Measurements from ENCODE around the gene ATP13A1. TPM values are rescaled to one million over a fixed set of nuclear protein-coding genes. Genes with fewer than 3 reads are reported as not detected.

Gene ATP13A1
- total RNA-seq, 1 experiment from 2014 or later: 41.1 TPM

DNA sequence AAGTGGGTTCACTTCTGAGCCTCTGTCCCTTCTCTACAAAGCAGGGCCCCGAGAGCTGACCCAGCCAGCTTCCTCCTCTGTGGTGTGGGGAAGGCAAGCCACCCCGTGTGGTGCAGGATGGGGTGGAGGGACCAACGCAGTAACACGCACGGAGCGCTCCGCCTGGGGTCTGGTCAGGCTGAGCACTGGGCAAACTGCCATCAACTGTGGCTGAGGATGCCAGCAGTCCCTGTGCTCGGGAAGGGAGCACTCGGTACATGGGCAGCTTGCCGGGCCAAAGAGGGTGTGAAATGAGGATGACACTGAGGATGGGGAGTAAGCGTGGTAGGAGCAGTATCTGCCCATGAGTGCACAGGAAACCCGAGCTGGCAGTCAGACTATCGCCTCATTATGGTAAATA lies 12.4 kb downstream of the ATP13A1 start:
- intact Hi-C loops (cut with micrococcal nuclease; ENCODE audit: unreplicated experiment): no loop called here
- Histone ChIP-seq H3K4me2 (no peak overlapping the region), H3K4me3 (no peak overlapping the region), H3K4me1 (replicated peaks; ENCODE audit: insufficient read depth) (no peaks in the 10 kb centered on the region), H3F3A (ENCODE audit: insufficient read depth, low read depth) (no peaks in the 10 kb centered on the region), H3K9me3 (ENCODE audit: insufficient read depth, low read depth) (no peaks in the 10 kb centered on the region), H2AFZ (no peak overlapping the region), H3K9me2 (ENCODE audit: insufficient read depth) (no peaks in the 10 kb centered on the region), H3K27ac (no peak overlapping the region), H3K79me2 (ENCODE audit: low read depth) (no peaks in the 10 kb centered on the region), H3K27me3 (ENCODE audit: insufficient read depth, low read depth) (no peaks in the 10 kb centered on the region), H4K20me1 (ENCODE audit: insufficient read depth) (no peaks in the 10 kb centered on the region), H3K36me3 (ENCODE audit: low read depth) (peaks cover 9% of the 10 kb centered on the region; the same call in 1 of the 2 replicates)
- no TSS peak for BruUV-seq (replicated peaks)
- no peak for TF ChIP-seq EZH2 (IDR thresholded peaks at IDR 0.05; ENCODE audit: low read depth)
- TF ChIP-seq, protein P1, sequence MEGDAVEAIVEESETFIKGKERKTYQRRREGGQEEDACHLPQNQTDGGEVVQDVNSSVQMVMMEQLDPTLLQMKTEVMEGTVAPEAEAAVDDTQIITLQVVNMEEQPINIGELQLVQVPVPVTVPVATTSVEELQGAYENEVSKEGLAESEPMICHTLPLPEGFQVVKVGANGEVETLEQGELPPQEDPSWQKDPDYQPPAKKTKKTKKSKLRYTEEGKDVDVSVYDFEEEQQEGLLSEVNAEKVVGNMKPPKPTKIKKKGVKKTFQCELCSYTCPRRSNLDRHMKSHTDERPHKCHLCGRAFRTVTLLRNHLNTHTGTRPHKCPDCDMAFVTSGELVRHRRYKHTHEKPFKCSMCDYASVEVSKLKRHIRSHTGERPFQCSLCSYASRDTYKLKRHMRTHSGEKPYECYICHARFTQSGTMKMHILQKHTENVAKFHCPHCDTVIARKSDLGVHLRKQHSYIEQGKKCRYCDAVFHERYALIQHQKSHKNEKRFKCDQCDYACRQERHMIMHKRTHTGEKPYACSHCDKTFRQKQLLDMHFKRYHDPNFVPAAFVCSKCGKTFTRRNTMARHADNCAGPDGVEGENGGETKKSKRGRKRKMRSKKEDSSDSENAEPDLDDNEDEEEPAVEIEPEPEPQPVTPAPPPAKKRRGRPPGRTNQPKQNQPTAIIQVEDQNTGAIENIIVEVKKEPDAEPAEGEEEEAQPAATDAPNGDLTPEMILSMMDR (conservative IDR thresholded peaks at IDR 0.05): no peak
- DNase-seq: no peak
- ChIA-PET CTCF (no interaction called here), POLR2A (ENCODE audit: unreplicated experiment) (no interaction called here)

DNA sequence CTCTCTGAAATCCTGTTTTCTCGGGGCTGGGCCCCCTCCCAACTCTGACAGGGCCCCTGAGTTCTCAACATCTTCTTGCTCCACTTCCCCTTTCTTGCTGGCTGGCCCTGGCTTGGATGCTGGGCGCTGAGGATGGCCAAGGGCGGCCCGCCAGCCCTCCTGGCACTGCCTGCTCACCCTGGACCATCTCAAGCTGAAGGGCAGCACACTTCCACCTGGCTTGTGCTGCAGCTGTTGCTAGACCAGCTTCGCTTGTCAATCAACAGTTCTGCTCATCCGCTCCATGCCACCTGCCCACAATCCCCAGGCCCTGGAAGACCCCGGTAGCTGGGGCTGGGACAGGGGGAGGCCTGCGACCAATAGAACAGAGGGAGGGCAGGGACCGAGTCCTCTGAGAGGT lies 13.1 kb downstream of the ATP13A1 start:
- no TSS peak for BruUV-seq (replicated peaks)
- Histone ChIP-seq H3K27ac (no peak overlapping the region), H3F3A (ENCODE audit: insufficient read depth, low read depth) (peaks cover under 1% of the 10 kb centered on the region; the same call in 1 of the 2 replicates), H3K9me3 (ENCODE audit: insufficient read depth, low read depth) (no peaks in the 10 kb centered on the region), H3K36me3 (ENCODE audit: low read depth) (peaks cover 10% of the 10 kb centered on the region; the same call in 1 of the 2 replicates), H3K4me3 (no peak overlapping the region), H3K4me2 (no peak overlapping the region), H3K27me3 (ENCODE audit: insufficient read depth, low read depth) (no peaks in the 10 kb centered on the region), H4K20me1 (ENCODE audit: insufficient read depth) (no peaks in the 10 kb centered on the region), H3K79me2 (ENCODE audit: low read depth) (no peaks in the 10 kb centered on the region), H3K4me1 (replicated peaks; ENCODE audit: insufficient read depth) (no peaks in the 10 kb centered on the region), H2AFZ (no peak overlapping the region), H3K9me2 (ENCODE audit: insufficient read depth) (no peaks in the 10 kb centered on the region)
- no peak for DNase-seq
- ChIA-PET CTCF (no interaction called here), POLR2A (ENCODE audit: unreplicated experiment) (no interaction called here)
- no peak for TF ChIP-seq EZH2 (IDR thresholded peaks at IDR 0.05; ENCODE audit: low read depth)
- TF ChIP-seq, protein P1 (conservative IDR thresholded peaks at IDR 0.05): no peak
- intact Hi-C loops (cut with micrococcal nuclease; ENCODE audit: unreplicated experiment): no loop called here

DNA sequence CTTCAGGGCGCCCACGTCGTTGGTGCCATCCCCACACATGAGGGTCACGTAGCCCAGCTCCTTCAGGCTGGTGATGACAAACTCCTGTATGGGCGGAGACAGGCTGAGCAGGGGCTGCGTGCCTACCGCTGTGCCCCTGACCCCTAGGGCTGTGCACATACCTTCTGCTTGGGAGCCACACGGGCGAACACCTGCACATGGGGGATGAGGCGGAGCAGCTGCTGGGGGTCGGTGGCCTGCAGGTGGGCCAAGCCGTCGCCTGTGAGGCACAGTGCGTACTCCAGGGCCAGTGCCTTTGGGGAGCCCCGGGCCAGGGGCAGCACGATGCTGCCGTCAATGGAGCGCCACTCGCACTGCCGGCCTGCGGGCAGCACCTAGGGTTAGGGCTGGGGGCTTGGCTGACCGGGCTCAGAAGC lies 13.9 kb downstream of the ATP13A1 start:
- POLR2A ChIA-PET (ENCODE audit: unreplicated experiment): no interaction called here
- no TSS peak for BruUV-seq (replicated peaks)
- Histone ChIP-seq H3K79me2 (ENCODE audit: low read depth) (no peaks in the 10 kb centered on the region), H3K4me3 (no peak overlapping the region), H3K4me1 (replicated peaks; ENCODE audit: insufficient read depth) (no peaks in the 10 kb centered on the region), H3K36me3 (ENCODE audit: low read depth) (0 out of 2 replicates have a peak, but pooled peaks cover 10% of the 10 kb centered on the region), H3K27ac (no peak overlapping the region), H3F3A (ENCODE audit: insufficient read depth, low read depth) (peaks cover 8% of the 10 kb centered on the region; the same call in 1 of the 2 replicates), H3K9me2 (ENCODE audit: insufficient read depth) (no peaks in the 10 kb centered on the region), H4K20me1 (ENCODE audit: insufficient read depth) (no peaks in the 10 kb centered on the region), H3K27me3 (ENCODE audit: insufficient read depth, low read depth) (no peaks in the 10 kb centered on the region), H3K9me3 (ENCODE audit: insufficient read depth, low read depth) (no peaks in the 10 kb centered on the region), H3K4me2 (no peak overlapping the region), H2AFZ (no peak overlapping the region)
- no peak for DNase-seq
- CTCF ChIA-PET: interaction anchor here (0.6 kb wide), 1 partner anchor 305 kb away, joined by 4 read pairs; no protein-coding TSS in a partner anchor
- TF ChIP-seq, protein P1 (conservative IDR thresholded peaks at IDR 0.05): no peak
- no peak for TF ChIP-seq EZH2 (IDR thresholded peaks at IDR 0.05; ENCODE audit: low read depth)
- intact Hi-C loops (cut with micrococcal nuclease; ENCODE audit: unreplicated experiment): loop anchor here (10.0 kb wide), 1 partner anchor 305 kb away; no protein-coding TSS in a partner anchor
